COLO668 (cell line): Measurements from ENCODE around the gene SMARCB1.

Experiments used
- DNase-seq: peaks from one replicate; lab custom pipeline; 2025; ENCODE audit not compliant: unreplicated experiment; lab: John Stamatoyannopoulos, UW

Gene SMARCB1

GRCh38 chr22:23801886-23802377 lies 15.2 kb downstream of the SMARCB1 start:
- no peak for DNase-seq

- no peak for DNase-seq
These were observed 16.4 kb downstream of the SMARCB1 start for GRCh38 chr22:23803001-23803819.

- DNase-seq = no peak
These were observed 18.1 kb downstream of the SMARCB1 start for GRCh38 chr22:23804781-23805291.

- DNase-seq = no peak
These were observed 20.1 kb downstream of the SMARCB1 start for GRCh38 chr22:23806837-23807236.

- no peak for DNase-seq
These were observed 25.6 kb downstream of the SMARCB1 start for GRCh38 chr22:23812378-23812777.

- no peak for DNase-seq
These were observed 28.9 kb downstream of the SMARCB1 start for GRCh38 chr22:23815541-23816155.

GRCh38 chr22:23816156-23816976 lies 29.6 kb downstream of the SMARCB1 start:
- no peak for DNase-seq

GRCh38 chr22:23817146-23817545 lies 30.4 kb downstream of the SMARCB1 start:
- DNase-seq = no peak

GRCh38 chr22:23818541-23818940 lies 31.8 kb downstream of the SMARCB1 start:
- DNase-seq = no peak

GRCh38 chr22:23820748-23821211 lies 34.0 kb downstream of the SMARCB1 start:
- DNase-seq = peak; percentile 51

- no peak for DNase-seq
These were observed 35.4 kb downstream of the SMARCB1 start for GRCh38 chr22:23822101-23822671.

- no peak for DNase-seq
These were observed 36.6 kb downstream of the SMARCB1 start for GRCh38 chr22:23823331-23823791.

- no peak for DNase-seq
These were observed 37.9 kb downstream of the SMARCB1 start for GRCh38 chr22:23824476-23825245.

GRCh38 chr22:23825246-23825905 lies 38.6 kb downstream of the SMARCB1 start:
- no peak for DNase-seq

- no peak for DNase-seq
These were observed 40.0 kb downstream of the SMARCB1 start for GRCh38 chr22:23826510-23827350.

- DNase-seq = no peak
These were observed 40.7 kb downstream of the SMARCB1 start for GRCh38 chr22:23827351-23827995.

GRCh38 chr22:23828800-23829680 lies 42.3 kb downstream of the SMARCB1 start:
- DNase-seq = no peak
